Mucosa of rectum (tissue), 2 donors: Measurements from ENCODE around the gene ARMC3.
"Not testable (repeated sequence)": the region's sequence is repeated elsewhere in the genome, so short reads cannot be mapped to it uniquely, and the experiment has no call there.

ENCODE experiments used
- H3K27ac ChIP-seq, 2 donors: one replicate each; pipeline ENCODE4 v1.7.0; 2013; ENCODE audit warnings: inconsistent platforms in 2 of 2, low read depth in 2 of 2, low read length in 2 of 2
- H3K27me3 ChIP-seq, 2 donors: one replicate each; pipeline ENCODE4 v1.7.0; 2013; ENCODE audit warnings: low read length in 2 of 2; ENCODE audit not compliant: control insufficient read depth in 2 of 2, insufficient read depth in 2 of 2
- H3K36me3 ChIP-seq, 2 donors: one replicate each; pipeline ENCODE4 v1.7.0; 2013; ENCODE audit warnings: low read length in 2 of 2; ENCODE audit not compliant: control insufficient read depth in 2 of 2, insufficient read depth in 2 of 2
- H3K4me1 ChIP-seq, 2 donors: one replicate each; pipeline ENCODE4 v1.7.0; 2013; ENCODE audit warnings: low read length in 2 of 2, mild to moderate bottlenecking in 1 of 2; ENCODE audit not compliant: control insufficient read depth in 2 of 2, insufficient read depth in 2 of 2
- H3K4me3 ChIP-seq, 2 donors: one replicate each; pipeline ENCODE4 v1.7.0; 2013; ENCODE audit warnings: low read length in 2 of 2
- H3K9ac ChIP-seq, 2 donors: one replicate each; pipeline ENCODE4 v1.7.0; 2013; ENCODE audit warnings: low read length in 2 of 2, low read depth in 1 of 2, mild to moderate bottlenecking in 1 of 2
- H3K9me3 ChIP-seq, 2 donors: one replicate each; pipeline ENCODE4 v1.7.0; 2013; ENCODE audit warnings: low read length in 2 of 2; ENCODE audit not compliant: control insufficient read depth in 2 of 2
- donor health status: healthy.
- donor health status: Normal muscosa, but diverticular disease.

ARMC3 gene

GRCh38 chr10:22927166-22927565, 687 bp upstream of the ARMC3 start:
- Histone ChIP-seq H3K27me3 (no peaks in the 10 kb centered on the region), H3K36me3 (no peaks in the 10 kb centered on the region), H3K9me3 (no peaks in the 10 kb centered on the region), H3K9ac (no peak overlapping the region), H3K4me3 (peak overlapping the region in 1 of 2 donors; percentile 59), H3K4me1 (no peaks in the 10 kb centered on the region), H3K27ac (no peak overlapping the region)

GRCh38 chr10:22929053-22929452, 1.2 kb downstream of the ARMC3 start:
- not testable (repeated sequence) for H3K36me3 ChIP-seq, H3K4me1 ChIP-seq, H3K9me3 ChIP-seq, H3K27ac ChIP-seq, H3K9ac ChIP-seq, H3K27me3 ChIP-seq, H3K4me3 ChIP-seq

- Histone ChIP-seq H3K27me3 (no peaks in the 10 kb centered on the region), H3K4me3 (no peak overlapping the region), H3K4me1 (no peaks in the 10 kb centered on the region), H3K9ac (no peak overlapping the region), H3K9me3 (no peaks in the 10 kb centered on the region), H3K36me3 (no peaks in the 10 kb centered on the region), H3K27ac (no peak overlapping the region)
These were observed 4.1 kb downstream of the ARMC3 start for GRCh38 chr10:22931948-22932347.

- no peaks in the 10 kb centered on the region for H3K9me3 ChIP-seq
- no peak overlapping the region for H3K4me3 ChIP-seq
- no peak overlapping the region for H3K27ac ChIP-seq
These were observed 4.9 kb downstream of the ARMC3 start for GRCh38 chr10:22932626-22933370.

GRCh38 chr10:22934726-22935125, 6.9 kb downstream of the ARMC3 start:
- no peak overlapping the region for H3K4me3 ChIP-seq
- no peak overlapping the region for H3K9ac ChIP-seq
- H3K27ac ChIP-seq, result no peak overlapping the region
- no peaks in the 10 kb centered on the region for H3K27me3 ChIP-seq
- H3K9me3 ChIP-seq, result no peaks in the 10 kb centered on the region
- H3K4me1 ChIP-seq, result no peaks in the 10 kb centered on the region
- H3K36me3 ChIP-seq, result no peaks in the 10 kb centered on the region

More at GRCh38 chr10:22932626-22933370, 4.9 kb downstream of the ARMC3 start:
- no peak overlapping the region for H3K9ac ChIP-seq
- H3K27me3 ChIP-seq, result no peaks in the 10 kb centered on the region
- no peaks in the 10 kb centered on the region for H3K4me1 ChIP-seq
- no peaks in the 10 kb centered on the region for H3K36me3 ChIP-seq

- H3K9me3 ChIP-seq, result no peaks in the 10 kb centered on the region
- H3K27me3 ChIP-seq, result no peaks in the 10 kb centered on the region
These were observed 14.6 kb downstream of the ARMC3 start for GRCh38 chr10:22942437-22942836.

GRCh38 chr10:22945934-22946673, 18.3 kb downstream of the ARMC3 start:
- H3K36me3 ChIP-seq, result no peaks in the 10 kb centered on the region
- H3K4me3 ChIP-seq, result no peak overlapping the region
- H3K27ac ChIP-seq, result no peak overlapping the region
- peaks cover 0 to 3% of the 10 kb centered on the region in 2 donors for H3K9me3 ChIP-seq
- no peaks in the 10 kb centered on the region for H3K4me1 ChIP-seq
- no peak overlapping the region for H3K9ac ChIP-seq
- no peaks in the 10 kb centered on the region for H3K27me3 ChIP-seq

More at GRCh38 chr10:22942437-22942836, 14.6 kb downstream of the ARMC3 start:
- no peak overlapping the region for H3K27ac ChIP-seq
- H3K36me3 ChIP-seq, result no peaks in the 10 kb centered on the region
- no peak overlapping the region for H3K9ac ChIP-seq
- H3K4me3 ChIP-seq, result no peak overlapping the region
- no peaks in the 10 kb centered on the region for H3K4me1 ChIP-seq

- Histone ChIP-seq H3K9me3 (no peaks in the 10 kb centered on the region), H3K27me3 (no peaks in the 10 kb centered on the region), H3K36me3 (no peaks in the 10 kb centered on the region), H3K4me3 (no peak overlapping the region), H3K27ac (no peak overlapping the region), H3K4me1 (no peaks in the 10 kb centered on the region), H3K9ac (no peak overlapping the region)
These were observed 27.1 kb downstream of the ARMC3 start for GRCh38 chr10:22954970-22955369.

GRCh38 chr10:22958338-22958737, 30.5 kb downstream of the ARMC3 start:
- H3K9ac ChIP-seq, result no peak overlapping the region
- no peaks in the 10 kb centered on the region for H3K36me3 ChIP-seq
- no peaks in the 10 kb centered on the region for H3K4me1 ChIP-seq
- H3K27me3 ChIP-seq, result no peaks in the 10 kb centered on the region
- no peak overlapping the region for H3K4me3 ChIP-seq
- peaks cover 0 to 3% of the 10 kb centered on the region in 2 donors for H3K9me3 ChIP-seq
- no peak overlapping the region for H3K27ac ChIP-seq

- no peaks in the 10 kb centered on the region for H3K27me3 ChIP-seq
- no peak overlapping the region for H3K4me3 ChIP-seq
- no peaks in the 10 kb centered on the region for H3K36me3 ChIP-seq
- no peak overlapping the region for H3K27ac ChIP-seq
- H3K9ac ChIP-seq, result no peak overlapping the region
- H3K9me3 ChIP-seq, result peaks cover 0 to 3% of the 10 kb centered on the region in 2 donors
- no peaks in the 10 kb centered on the region for H3K4me1 ChIP-seq
These were observed 31.4 kb downstream of the ARMC3 start for GRCh38 chr10:22959292-22959691.
